GM20431 (cell line): ENCODE results near the gene EPHX1.

Experiments used
- in situ Hi-C: fragments of 300-500 bp; cut with MseI, MboI; formaldehyde crosslinking; loops from one replicate; pipeline ENCODE4 v1.15.0; 2020; ENCODE audit warnings: low sequenced_read_pairs; ENCODE audit not compliant: unreplicated experiment

Gene EPHX1

GRCh38 chr1:225809842-225810578, at the start of gene EPHX1:
Gene EPHX1, plus strand, starts transcription at chr1:225810124. Its CDS starts 18,606 bp downstream, at chr1:225828730.
- in situ Hi-C loops, result no loop called here

GRCh38 chr1:225760531-225760930, 49.4 kb upstream of the EPHX1 start:
- in situ Hi-C loops, result loop anchor here (25.0 kb wide), 1 partner anchor 273 kb away; no protein-coding TSS in a partner anchor

DNA sequence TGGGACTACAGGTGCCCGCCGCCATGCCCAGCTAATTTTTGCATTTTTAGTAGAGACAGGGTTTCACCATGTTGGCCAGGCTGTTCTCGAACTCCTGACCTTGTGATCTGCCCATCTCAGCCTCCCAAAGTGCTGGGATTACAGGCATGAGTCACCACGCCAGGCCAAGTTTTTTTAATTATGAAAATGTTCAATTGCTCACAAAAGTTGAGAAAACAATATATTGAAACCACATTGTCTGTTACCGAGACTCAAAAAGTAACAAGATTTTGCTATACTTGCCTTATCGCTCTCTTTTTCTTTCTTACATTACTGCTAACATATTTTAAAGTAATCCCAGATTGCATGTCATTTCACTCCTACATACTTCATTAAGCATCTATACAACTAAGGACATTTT, 48.5 kb upstream of the EPHX1 start:
- in situ Hi-C loops, result loop anchor here (25.0 kb wide), 1 partner anchor 274 kb away; no protein-coding TSS in a partner anchor

DNA sequence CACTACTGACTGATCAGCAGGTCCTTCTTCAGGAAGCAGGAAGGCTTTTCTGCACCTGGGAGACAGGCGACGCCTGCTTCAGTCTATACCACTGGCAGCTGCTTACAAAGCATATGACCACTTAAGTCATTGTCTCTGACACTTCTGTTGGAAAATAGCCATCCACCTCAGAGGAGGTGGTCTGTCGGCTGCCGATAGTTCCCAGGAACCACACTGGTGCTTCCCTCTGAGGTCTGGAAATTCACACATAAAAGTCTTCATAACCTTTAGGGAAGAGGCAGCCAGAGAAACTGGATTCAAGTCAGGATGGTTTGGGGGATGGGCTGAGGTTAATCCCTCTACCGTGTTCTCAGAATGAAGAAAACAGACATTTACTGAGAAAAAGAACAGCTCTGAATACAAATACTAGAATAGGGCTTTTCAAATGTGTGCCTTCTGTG, 47.9 kb upstream of the EPHX1 start:
- in situ Hi-C loops, result loop anchor here (25.0 kb wide), 1 partner anchor 275 kb away; no protein-coding TSS in a partner anchor

GRCh38 chr1:225762444-225762843, 47.5 kb upstream of the EPHX1 start:
- in situ Hi-C loops, result loop anchor here (25.0 kb wide), 1 partner anchor 275 kb away; no protein-coding TSS in a partner anchor

DNA sequence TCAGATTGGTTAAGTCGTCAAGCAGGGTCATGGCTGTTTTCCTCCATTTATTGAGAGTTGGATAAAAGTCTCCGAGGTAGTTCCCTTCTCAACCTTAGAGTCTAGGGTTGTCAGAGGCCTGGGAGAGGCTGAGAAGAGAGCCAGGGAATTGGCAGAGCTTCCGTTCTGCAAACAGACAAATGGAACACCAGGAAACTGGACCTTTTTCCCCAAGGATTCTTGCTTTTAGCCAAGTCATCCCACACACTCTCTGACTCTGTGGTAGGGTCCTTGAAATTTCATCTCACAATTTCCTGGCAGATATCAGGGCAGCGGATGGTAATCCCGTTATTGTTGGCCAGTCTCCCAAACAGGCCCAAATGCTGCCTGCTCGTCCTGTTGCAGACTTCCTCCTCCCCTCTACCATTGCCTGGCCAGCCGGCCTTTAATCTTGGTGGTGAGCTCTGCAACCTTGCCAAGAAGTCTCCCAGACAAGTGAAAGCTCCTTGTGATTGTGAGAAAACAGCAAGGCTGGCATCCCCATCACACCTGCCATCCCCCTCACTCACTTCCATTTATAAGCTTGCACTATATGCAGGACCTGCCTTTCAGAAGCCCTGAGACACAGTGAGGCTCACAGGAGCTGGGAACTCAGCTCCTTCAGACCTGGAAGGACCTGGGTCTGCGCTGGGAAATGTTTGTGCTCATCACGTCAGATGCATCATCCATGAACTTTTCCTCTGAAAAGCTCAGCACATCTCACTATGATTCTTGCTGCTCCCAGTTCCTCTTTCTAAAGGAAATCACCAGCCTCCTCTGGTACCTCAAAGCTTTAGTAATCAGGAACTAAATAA, 46.0 kb upstream of the EPHX1 start:
- in situ Hi-C loops, result loop anchor here (25.0 kb wide), 1 partner anchor 277 kb away; no protein-coding TSS in a partner anchor

- in situ Hi-C loops, result loop anchor here (25.0 kb wide), 1 partner anchor 279 kb away; no protein-coding TSS in a partner anchor
Measured at GRCh38 chr1:225765982-225766674, 43.8 kb upstream of the EPHX1 start.

GRCh38 chr1:225766967-225767633, 42.8 kb upstream of the EPHX1 start:
- in situ Hi-C loops, result loop anchor here (25.0 kb wide), 1 partner anchor 280 kb away; no protein-coding TSS in a partner anchor

DNA sequence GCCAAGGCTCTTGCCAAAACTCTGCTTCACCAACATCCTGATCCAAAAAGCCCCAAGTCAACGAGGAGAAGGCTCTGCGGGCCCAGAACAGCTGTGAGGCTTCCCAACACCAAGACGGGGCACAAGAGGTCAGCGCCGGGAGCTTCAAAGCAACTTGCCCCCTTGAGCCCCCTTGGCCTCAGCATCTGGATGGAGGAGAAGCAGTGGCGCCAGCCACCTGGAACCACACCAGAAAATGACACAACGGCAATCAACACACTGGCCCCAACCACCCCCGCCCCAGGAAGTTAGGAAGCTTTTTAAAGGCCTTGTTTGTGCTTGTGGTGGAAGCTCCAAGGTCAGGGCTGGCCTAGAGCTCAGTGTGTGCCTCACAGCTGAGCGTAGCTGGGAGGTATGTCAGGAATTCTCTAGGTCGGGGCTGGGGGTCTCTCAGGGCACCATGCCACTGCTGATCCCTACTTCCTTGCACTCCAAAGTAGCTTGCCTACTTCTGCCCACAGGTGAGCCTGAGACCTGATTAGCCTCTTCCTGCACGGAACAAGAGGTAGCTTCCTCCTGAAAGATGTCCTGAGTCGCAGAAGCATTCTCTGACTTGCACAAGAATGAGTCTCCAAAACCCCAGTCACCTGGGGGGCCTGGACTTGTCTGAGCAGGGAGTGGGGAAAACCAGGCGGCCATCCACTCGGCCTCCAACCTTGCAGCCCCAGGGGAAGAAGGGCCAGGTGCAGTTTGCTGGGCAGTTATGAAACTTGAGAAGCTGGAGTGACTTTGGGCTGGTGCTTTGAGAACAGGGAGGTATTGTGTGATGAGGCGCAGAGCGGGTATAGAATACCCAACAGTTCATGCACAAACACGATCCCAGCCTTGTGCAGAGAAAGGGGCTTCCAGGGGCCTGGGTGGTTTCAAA, 42.0 kb upstream of the EPHX1 start:
- in situ Hi-C loops, result loop anchor here (25.0 kb wide), 1 partner anchor 281 kb away; no protein-coding TSS in a partner anchor

GRCh38 chr1:225768662-225769426, 41.1 kb upstream of the EPHX1 start:
- in situ Hi-C loops, result loop anchor here (25.0 kb wide), 1 partner anchor 282 kb away; no protein-coding TSS in a partner anchor

DNA sequence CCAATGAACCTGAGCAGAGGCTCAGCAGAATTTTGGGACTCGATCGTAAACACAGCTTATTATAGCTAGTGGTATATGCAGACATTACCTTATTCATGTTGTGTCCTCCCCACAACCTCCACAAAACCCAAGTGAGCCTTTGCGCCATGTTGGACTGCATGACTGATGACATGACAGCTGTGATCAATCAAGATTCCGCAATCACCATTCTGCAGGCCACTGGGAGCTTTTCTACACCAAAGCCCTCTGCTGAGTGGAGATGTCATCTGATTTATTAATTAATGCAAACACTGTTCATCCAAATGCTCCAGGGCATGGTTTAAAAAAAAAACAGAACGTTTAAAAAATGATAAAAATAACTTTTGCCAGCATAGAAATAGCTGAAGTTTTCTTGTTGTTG, 40.2 kb upstream of the EPHX1 start:
- in situ Hi-C loops, result loop anchor here (25.0 kb wide), 1 partner anchor 282 kb away; no protein-coding TSS in a partner anchor

GRCh38 chr1:225770561-225771248, 39.2 kb upstream of the EPHX1 start:
- in situ Hi-C loops, result loop anchor here (25.0 kb wide), 1 partner anchor 283 kb away; no protein-coding TSS in a partner anchor

DNA sequence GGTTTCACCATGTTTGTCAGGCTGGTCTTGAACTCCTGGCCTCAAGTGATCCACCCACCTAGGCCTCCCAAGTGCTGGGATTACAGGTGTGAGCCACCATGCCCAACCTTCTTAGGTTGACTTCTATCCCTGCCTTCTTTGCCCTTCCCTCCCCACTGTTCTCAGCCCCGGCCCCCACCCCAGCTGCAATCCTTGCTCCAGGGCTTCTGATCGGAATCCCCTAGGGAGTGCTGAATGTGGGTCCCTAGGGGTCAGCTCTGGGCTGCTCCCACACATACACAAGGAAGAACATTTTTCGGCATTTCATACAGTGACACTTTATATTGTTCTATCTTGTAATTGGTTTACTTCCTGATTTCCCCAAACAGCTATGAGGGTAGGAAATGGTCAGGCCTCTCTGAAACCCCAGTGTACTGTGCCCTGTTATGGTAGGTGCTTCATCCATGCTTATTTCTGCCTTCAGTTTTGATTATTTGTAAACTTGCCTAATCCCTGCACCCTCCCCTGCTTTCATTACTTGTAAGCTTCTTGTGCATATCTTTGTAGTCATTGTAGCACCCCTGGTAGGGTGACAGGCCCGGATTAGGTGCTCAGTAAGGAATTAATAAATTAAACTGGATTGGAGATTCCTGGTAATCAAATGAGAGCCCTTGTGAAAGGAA, 38.1 kb upstream of the EPHX1 start:
- in situ Hi-C loops, result loop anchor here (25.0 kb wide), 1 partner anchor 284 kb away; no protein-coding TSS in a partner anchor

DNA sequence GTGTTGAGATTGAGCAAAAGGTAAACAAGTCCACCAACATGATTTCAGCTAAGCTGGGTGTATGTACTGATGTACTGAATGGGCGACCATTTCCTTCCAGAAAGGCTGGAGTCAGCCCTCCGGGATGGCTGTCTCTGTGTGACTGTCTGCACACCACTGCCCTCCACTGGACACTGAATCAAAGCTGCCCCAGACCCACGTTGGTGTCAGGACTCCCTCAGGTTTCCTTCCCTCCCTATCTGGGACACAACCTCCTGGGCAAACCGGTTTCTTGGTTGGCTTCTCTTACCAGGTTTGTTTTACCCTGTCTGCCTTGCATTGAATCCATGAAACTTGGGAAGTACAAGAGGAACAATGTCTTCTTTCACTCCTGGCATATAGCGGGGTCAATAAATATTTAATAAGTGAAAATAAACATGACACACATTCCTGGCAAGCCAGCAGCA, 37.6 kb upstream of the EPHX1 start:
- in situ Hi-C loops, result loop anchor here (25.0 kb wide), 1 partner anchor 285 kb away; no protein-coding TSS in a partner anchor

DNA sequence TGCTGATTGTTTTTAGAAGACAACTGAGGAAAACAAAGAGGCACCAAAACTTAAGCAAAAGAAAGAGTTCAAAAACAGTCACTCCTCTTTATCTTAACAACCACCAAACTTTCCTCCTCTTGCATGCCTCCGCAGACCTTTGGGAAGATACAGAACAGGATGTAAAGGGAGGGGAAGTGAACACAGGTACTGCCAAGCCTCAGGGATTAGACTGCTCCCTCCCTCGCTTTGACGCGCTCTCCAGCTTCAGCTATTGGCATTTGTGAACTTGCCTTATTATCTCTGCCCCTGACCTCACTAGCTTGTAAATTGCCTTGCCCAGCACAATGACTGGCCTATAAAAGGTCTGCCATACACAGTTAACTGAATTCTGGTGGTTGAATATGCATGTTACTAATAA, 37.1 kb upstream of the EPHX1 start:
- in situ Hi-C loops, result loop anchor here (25.0 kb wide), 1 partner anchor 286 kb away; no protein-coding TSS in a partner anchor
